Left ventricle myocardium superior (tissue), 1 donor: ENCODE data around the gene AMPH. TPM values are rescaled to one million over a fixed set of nuclear protein-coding genes. Genes with fewer than 3 reads are reported as not detected.

Experiments
- ATAC-seq: fragments of 200-7000 bp; cut with Tn5 transposase; one replicate; pipeline ENCODE4 v1.9.1; 2020; ENCODE audit warnings: mild to moderate bottlenecking, moderate library complexity
- DNase-seq: peaks from one replicate; pipeline ENCODE4 v3.0.0-alpha.2; 2020
- intact Hi-C: fragments of 100-400 bp; cut with micrococcal nuclease; formaldehyde crosslinking; loops from one replicate; pipeline ENCODE4 v1.11.0; 2022
- total RNA-seq: library from RNA; stranded (reverse); fragmentation: NEBNext Ultra II Directional; extraction: Animal tissue kit (Norgen Biotek cat#: 25700); gene quantifications from one replicate; pipeline ENCODE4 v1.2.1, GENCODE V29; 2021
- donor health status: DM: no; HTN: yes; CAD: no; lungs with severe emphysema.

Gene AMPH
- total RNA-seq, 1 donor from 2014 or later = 2.1 TPM

DNA sequence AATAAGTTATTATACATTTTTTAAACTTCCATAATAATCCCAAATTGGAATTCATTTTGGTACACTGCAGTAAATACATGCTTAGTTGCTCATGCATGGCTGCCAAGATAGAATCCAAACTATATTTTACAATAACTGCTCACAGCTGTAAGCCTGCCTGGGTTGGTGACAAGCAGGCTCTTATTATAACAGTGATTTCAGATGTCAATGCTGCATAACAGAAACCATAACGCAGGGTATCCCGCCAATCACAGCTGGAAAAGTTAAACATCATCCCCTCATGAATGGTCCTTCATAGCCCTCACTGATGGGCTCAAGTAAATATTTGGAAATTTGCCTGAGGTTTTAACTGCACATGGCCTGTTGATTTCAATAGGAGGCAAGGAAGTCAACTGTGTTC, 149.8 kb downstream of the AMPH start:
- DNase-seq (no peak), ATAC-seq (no peak)
- intact Hi-C loops = no loop called here

DNA sequence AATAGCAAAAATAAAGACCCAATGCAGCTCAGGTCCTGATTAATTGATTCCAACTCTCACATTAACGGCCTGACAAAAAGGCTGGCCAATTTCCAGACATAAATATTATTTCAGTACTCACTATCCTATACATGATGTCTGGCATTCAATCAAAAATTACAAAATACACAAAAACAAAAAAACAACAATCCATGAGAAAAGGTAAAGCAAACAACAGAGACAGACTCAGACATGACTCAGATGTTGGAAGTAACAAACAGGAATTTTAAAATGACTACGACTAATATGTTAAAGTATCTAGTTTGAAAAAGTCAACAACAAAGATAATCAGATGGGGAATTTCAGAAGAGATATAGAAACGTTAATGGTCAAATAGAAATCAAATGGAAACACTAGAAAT, 152.8 kb downstream of the AMPH start:
- intact Hi-C loops = no loop called here
- ATAC-seq (no peak), DNase-seq (no peak)

DNA sequence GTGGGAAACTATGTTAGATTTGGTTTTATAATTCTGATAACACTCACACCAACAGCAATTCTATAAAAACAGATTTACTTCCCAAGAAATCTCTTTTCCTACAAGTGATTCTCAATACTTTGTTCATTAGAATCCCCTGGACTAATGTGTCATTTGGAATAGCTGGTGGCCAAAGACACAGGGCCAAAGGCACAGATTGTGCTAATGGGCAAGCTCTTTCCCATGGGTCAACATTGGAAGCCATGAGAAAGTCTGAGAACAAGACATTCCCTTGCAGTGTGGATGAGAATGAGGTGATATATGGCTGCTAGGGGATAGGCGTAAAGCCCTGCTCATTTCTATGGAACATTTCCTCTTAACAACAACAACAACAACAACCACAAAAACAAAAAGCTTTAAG, 153.8 kb downstream of the AMPH start:
- ATAC-seq = peak; percentile 74
- DNase-seq = no peak
- intact Hi-C loops = no loop called here

DNA sequence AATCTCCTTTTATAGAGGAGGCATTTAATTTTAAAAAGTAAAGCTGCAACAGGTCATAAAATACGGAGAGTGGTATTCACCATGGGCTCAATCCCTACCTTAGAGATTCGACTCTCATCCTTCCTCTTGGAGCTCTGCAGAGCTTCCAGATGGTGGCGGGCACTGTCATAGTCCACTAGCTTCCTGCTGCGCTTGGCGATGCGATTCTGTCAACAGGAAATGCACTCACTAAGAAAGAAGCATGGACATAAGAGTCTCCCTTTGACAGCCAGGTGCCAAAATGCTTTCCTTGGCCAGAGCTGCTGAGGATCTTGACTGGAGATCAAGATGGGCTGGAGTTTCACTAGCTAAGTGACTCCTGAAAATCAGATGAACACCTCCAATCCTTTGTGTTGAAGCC, 154.4 kb downstream of the AMPH start:
- DNase-seq (no peak), ATAC-seq (no peak)
- intact Hi-C loops = no loop called here

DNA sequence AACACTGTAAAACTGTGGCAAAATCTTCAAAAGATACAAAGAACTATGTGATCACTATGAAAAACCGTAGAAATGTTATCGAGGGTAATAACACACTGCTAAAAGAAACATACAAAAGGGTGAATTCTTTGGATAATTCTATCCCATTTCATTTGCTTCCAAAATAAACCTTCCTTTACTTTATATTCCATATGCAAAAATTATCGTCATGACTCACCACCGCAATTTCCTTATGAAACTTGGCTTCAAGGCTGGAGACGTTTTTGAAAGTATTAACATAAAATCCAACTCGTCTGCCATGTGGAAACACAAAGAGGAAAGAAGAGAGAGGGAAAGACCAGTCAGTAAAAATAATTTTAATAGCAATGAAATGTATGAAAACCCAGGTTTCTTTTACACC, 165.2 kb downstream of the AMPH start:
- intact Hi-C loops = no loop called here
- ATAC-seq = no peak
- no peak for DNase-seq

DNA sequence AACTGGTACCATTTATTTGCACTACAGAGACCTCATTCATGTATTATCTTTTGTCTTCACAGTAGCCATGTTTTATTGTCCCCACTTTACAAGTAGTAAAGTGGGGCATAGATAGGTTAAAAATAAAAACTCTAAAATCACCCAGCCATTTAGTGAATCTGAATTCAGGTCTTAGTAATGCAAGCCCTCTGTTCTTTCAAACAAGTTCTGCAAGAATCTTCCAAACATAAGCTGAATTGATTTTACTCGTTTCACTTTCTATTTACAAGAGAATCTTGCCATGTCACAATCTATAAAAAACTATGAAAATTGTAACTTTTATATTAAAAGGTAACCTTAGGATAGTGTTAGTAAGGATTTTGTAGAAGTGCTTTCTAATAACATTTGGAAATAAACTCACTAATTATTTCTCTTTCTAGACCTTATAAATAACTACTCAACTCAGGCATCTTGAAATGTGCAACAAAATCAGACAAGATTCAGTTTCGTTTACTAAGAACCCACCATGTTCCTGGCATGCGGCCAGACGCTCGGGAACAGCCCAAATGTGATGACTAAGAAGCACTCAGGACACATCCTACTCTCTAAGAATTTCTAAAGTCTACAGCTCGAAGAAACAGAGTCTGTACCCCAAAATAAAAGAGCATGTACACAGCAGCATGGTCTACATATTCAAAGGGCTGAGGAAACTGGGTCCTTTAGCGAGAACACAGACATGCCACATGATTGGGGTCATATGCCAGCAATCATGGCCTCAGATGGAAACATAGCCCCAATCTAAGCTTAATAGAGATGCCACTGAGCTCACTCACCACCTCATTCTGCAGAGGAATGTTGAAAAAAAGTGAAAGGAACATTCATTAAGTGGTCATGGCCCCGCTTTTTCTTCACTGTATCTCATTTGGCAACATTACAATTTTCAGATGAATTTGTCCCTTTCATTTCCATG, 167.6 kb downstream of the AMPH start:
- ATAC-seq = no peak
- peak; percentile 58 for DNase-seq
- intact Hi-C loops = no loop called here

DNA sequence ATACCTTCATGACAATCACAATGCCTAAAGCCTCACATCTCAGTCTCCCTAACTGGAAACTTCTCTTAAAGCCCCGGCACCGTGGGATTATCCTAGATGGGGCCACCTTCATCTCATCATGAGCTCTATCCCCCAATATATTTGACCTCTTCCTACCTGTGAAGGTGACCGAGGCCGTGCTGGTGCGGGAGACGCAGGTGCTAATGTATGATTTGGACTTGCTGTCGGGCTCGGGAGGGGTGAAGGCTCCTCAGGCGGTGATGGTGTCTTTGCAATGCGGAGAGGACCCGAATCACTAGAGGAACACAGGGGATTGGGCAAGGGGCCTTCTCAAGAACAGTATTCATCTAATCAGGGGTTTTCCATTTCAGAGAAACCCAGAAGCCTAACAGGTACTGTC, 168.4 kb downstream of the AMPH start:
- intact Hi-C loops = no loop called here
- no peak for ATAC-seq
- DNase-seq = no peak

DNA sequence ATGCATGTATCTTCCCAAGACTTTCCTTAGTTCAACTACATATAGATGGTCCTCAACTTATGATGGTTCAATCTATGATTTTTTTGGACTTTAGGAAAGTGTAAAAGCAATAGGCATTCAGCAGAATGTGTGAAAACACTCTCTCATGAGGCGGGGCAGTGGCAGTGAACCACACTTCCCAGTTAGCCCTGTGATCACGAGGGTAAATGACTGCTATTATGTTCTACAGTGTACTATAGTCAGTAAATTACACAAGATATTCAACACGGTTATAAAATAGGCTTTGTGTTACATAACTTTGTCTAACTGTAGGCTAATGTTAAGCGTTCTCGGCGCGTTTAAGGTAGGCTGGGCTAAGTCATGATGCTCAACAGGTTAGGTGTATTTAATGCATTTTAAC, 169.3 kb downstream of the AMPH start:
- ATAC-seq (no peak), DNase-seq (no peak)
- intact Hi-C loops = no loop called here

DNA sequence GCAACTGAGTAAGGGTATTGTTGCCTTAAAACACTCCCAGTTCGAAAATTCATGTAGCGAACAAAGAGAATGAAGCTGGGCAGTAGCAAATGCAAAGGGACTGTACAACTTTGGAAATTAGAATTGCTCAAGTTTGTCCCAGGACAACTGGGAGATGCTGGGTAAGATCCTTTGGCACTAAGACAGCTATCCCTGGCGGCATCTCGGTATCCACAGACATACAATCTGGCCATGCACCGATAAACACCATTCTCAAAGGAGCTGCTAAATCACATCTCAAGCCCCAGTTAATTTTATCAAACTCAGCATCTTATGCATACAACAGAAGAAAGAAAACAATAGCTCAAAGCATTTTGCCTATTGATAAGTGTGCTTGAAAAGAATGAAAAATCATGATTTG, 177.3 kb downstream of the AMPH start:
- ATAC-seq (no peak), DNase-seq (no peak)
- intact Hi-C loops = no loop called here

DNA sequence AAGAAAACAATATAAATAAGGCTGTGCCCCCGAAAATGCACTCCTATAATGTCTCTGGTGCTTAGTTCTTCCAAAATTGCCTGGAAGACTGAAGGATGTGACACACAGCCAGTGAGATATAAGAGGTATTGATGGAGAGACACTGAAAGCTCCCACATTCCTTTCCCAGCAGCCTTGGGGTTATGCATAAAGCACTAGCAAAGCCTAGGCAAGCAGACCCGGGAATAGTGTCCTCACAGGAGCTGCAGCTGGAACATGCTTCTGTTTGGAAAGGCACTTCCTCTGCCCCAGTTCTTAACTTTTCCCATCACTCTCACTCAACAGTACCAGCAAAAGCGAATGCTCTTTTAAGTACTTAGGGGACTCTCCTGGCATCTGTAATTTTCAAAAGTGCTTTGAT, 178.0 kb downstream of the AMPH start:
- ATAC-seq (peak; percentile 75), DNase-seq (no peak)
- intact Hi-C loops = no loop called here

DNA sequence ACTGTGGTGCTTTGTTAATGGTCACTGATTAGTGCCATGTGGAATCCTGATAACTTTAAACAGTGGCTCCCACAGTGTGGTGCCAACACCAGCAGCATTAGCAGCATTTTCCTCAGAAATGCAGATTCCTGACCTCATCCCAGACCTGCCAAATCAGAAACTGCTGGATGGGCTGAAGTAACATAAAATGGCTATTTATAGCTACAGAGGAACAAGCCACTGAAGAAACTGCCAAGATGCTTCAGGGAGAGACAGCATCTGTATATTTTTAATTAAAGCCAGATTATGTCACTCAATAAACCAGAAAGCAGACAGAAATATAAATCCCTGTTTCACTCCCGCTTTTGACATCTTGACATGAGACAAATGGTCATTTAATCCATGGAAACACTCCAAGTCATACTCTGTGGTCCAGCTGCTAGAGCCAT, 178.5 kb downstream of the AMPH start:
- ATAC-seq = peak; percentile 85
- intact Hi-C loops = no loop called here

DNA sequence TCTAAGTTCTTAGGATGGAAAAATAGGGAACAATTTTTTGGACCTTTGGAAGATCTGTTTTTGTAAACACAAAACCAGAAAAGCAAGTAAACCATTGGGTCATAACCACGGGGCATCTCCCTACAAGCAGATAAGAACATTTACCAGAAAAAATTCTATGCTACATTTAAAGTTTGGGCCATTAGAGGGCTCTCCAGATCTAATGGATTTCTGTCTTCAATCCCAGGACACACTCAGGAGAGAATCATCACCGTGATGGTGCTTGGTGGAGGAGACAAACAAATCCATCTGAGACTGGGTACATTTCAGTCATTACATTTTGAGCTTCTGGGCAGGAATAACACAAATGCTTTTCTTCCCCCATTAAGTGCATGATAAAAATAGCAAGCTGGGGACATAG, 179.3 kb downstream of the AMPH start:
- peak; percentile 73 for ATAC-seq
- intact Hi-C loops = no loop called here
- no peak for DNase-seq

More for the DNA sequence above, 178.5 kb downstream of the AMPH start:
- no peak for DNase-seq

DNA sequence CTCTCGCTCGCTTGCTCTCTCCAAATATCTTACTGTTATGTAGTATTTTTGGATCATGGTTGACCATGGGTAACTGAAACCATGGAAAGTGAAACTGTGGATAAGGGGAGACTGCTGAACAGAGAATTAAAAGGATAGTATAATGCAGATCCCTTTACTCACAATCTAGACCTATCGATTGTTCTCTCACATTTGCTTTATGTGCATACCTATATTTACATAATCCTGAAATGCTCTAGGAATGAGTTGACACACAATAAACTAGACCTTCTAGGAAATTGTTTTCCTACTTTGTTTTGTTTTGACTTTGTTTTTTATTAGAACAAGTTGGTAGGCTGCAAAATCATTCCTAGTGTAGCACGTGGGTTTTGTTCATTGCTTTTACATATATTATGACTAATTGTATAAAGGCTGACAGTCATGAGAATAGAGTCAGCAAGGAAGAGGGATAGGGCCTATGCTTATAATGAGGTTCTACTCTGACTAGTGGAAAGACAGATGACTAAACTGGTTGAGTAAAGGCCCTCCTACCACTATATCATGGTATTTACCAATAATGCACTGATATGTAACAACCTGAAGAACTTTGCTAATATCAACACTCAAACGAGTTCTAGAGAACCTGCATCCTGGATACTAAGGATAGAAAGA, 182.5 kb downstream of the AMPH start:
- DNase-seq (no peak), ATAC-seq (no peak)
- intact Hi-C loops = no loop called here

DNA sequence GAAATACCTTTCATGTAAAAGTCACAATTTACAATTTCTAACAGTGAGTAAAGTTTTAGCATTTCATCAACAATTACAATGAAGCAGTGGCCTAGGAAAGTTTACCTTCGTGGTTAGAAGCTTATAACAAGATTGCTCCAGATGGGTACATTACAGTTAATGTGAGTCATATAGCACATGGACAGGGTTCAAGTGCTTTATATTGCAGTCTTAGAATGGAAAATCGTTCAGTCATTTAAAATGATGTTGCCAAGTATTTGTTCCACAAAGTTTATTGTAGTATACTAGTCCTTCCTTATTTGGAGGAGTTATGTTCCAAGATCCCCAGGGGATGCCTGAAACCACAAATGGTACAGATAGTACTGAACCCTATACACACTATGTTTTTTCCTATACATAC, 183.1 kb downstream of the AMPH start:
- intact Hi-C loops = no loop called here
- no peak for DNase-seq
- no peak for ATAC-seq

DNA sequence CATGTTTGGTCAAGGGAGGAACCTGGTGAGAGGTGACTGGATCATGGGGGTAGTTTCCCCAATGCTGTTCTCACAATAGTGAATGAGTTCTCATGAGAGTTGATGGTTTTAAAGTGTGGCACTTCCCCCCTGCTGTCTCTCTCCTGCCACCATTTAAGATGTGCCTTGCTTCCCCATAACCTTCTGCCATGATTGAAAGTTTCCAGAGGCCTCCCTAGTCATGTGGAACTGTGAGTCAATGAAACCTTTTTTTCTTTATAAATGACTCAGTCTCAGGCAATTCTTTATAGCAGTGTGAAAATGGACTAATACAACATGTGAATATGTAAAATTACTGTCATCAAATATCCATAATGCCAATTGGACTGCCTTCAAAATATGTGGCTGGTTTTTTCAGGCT, 192.2 kb downstream of the AMPH start:
- intact Hi-C loops = no loop called here
- no peak for ATAC-seq
- no peak for DNase-seq

DNA sequence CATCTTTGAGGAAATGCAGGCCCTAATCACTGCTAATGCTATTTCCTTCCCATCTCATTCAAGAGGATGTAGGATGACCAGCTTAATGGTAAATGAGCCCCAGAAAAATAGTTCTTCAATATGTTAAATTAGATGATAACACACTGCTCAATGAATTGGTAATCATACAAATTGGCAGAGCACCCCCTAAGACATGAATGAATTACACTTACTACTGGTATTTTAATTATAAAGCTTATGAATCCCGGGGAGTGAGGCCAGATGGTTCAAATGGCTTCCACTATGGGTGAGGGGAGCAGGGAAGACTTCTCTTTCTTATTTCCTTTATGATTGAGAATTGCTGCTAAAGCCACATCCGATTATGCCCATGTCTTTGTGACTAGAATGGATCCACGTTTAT, 198.5 kb downstream of the AMPH start:
- intact Hi-C loops = no loop called here
- no peak for DNase-seq
- no peak for ATAC-seq

DNA sequence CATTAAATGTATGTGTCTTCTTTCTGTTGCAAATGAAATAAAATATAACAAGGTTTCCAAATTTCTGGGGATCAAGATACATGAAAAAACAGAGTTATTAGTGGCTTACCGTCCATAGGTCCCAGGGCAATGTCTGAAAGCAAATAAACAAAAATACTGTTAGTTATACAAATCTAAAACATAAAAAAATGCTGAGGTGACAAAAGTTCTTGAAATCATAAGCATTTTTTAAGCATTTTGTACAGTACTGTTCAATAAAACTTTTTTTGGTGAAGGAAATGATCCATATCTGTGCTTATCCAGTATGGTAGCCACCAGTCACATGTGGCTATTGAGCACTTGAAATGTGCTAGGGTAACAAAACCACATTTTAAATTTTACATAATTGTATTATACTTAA, 199.1 kb downstream of the AMPH start:
- intact Hi-C loops = no loop called here
- ATAC-seq = no peak
- DNase-seq = no peak

DNA sequence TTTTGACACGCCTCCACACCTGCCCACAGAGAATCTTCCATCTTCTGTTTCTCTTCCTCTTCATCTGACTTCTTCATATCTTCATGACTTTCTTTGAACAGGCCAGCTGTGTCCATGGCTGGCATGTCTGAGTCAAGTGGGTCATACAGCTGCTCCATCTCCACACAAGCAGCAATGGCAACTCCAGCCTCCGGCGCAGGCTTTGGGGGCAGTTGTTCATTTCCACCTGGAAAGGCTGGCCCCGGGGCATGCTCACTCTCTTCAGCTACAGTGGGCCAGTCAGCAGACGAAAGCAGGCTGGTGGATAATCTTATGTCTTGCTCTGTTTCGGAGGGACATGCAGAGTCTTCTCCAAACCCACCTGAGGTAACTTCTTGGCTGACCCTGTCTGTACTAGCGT, 202.1 kb downstream of the AMPH start:
- ATAC-seq = no peak
- intact Hi-C loops = no loop called here
- DNase-seq = no peak

DNA sequence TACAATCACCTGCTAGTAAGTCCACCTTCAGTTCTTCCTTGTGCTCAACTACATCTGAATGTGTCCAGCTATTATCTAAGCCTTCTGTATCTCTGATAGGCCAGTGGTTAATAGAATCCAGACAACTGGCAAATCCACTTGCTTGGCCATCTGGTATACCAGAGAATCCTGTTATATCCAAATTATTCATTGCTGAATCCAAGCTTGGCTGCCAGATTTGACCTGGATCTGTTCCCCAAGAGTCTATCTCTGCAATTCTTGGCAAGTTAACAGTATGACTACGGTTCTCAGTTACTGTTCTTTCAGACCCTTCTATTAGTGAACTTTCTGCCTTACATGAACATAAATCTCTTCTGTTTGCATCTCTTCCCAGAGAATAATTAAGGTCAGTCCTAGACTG, 203.1 kb downstream of the AMPH start:
- ATAC-seq (peak; percentile 68), DNase-seq (peak; percentile 32)
- intact Hi-C loops = no loop called here

DNA sequence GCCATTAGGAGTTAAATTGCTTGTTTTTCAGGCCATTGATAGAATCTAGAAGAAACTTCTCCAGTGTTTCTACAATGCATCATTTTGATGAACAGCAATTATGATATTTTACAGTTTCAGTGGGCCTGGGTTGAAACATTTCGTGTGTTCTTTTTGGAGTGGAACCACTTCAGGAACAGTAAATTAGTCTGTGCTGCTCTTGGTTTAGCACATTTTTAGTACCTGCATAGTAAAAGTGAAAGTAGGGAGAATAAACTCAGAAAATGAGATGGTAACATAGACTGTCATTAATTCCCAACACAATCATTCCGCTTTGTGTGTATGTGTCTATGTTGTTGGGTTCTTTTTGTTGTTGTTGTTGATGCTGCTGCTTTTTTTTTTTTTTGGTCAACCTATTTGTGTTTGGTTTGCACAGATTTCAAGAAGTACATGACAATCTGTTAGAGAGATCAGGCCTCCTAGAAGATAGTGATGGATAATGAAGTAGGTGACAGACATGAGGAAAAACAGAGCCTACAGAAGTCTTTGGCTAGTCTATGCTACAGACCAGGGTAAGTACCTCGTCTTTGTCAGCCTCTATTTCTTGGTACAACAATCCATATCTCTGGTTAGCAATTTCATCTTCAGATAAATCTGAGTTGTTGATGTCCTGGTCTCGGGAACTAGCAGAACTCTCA, 203.8 kb downstream of the AMPH start:
- intact Hi-C loops = no loop called here
- DNase-seq (no peak), ATAC-seq (no peak)
